GM21447 (cell line): ENCODE data around the gene AFF2.

Experiments used
- ATAC-seq: cut with Tn5 transposase; IDR thresholded peaks from one replicate; pipeline ENCODE4 v1.9.1; 2021; ENCODE audit not compliant: unreplicated experiment

Gene AFF2

DNA sequence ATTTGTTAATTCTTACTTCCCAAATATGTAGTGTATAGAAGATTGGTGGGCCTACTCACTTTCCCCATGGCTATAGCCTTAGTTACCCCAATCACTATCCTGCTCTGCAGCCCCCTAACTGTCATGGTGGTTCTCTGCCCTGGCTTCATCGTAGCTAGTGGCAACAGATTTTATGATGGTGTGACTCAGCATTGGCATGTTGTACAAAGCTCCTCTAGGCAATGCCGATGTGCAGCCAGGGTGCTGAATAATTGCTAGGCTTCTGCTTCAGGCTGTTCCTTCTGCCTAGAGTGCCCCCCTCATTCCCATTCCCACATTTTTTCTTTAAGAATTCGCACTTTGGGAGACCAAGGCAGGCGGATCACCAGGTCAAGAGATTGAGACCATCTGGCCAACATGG is 35.2 kb downstream of the AFF2 start:
- no peak for ATAC-seq

GRCh38 chrX:148536961-148537360 is 36.5 kb downstream of the AFF2 start:
- ATAC-seq, result no peak

DNA sequence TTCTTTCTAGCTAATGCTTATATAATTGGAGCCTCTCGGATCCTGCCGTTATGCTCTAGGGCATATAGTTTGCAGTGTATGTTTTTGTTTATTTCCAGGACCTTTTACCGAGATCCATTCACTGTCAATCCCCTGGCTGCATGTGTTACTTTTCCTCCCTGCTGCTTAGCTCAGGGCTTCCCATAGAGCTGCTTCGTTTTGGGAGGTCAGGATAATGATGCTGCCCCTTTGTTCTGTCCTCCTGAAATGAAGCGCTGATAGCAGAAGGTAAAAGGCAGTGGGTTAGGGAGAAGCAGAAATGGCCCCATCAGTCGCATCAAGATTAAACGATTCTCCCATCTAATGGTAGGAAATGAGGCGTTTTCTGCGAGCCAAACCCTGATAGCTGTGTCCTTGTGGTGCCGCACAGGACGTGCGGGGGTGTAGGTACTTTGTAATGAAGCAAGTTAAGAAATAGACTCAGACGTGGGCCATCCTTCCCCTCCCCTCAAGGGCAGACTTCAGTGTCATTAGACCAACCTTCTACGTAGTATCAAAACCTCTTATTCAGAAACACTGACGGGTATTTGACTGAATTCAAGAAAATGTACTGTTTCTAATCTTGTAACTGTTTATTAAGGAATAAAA is 37.3 kb downstream of the AFF2 start:
- no peak for ATAC-seq

DNA sequence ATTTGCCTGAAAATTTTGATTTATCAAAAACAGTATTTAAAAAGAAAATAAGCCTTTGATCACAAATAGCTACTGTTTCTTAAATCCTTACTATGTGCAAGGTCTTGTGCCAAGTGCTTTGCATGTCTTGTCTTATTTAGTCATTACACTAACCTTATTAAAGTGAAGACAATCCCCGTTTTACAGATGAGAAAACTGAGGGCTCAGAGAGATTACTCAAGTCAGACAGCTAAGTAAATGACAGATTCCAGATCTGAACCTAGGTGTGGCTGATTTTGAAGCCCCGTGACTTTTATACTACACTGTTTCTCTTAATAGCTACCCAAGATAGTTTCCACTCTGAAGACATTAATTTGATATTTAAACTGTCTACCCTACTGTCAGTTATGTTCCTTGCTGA is 38.2 kb downstream of the AFF2 start:
- no peak for ATAC-seq

DNA sequence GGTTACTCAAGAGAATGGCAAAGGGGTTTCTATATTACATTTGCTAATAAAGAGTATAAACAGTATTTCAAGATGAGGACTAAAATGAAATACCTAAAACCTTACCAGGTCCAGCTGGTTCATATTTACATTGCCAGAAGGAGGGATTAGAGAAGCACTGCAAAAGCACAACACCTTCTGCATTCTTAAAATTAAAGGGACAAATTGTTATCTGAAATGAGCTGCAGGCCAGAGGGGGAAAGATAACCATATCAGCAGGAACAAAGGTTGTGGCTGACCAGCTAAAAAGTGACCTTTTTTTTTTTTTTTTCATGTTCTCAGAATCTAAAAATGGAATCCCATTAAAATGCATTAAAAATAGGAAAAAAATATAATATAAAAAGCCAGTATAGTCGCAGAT is 39.7 kb downstream of the AFF2 start:
- ATAC-seq, result no peak

- ATAC-seq, result no peak
These were observed 40.5 kb downstream of the AFF2 start for GRCh38 chrX:148540671-148541583.

GRCh38 chrX:148541584-148541940 is 41.1 kb downstream of the AFF2 start:
- ATAC-seq, result no peak

DNA sequence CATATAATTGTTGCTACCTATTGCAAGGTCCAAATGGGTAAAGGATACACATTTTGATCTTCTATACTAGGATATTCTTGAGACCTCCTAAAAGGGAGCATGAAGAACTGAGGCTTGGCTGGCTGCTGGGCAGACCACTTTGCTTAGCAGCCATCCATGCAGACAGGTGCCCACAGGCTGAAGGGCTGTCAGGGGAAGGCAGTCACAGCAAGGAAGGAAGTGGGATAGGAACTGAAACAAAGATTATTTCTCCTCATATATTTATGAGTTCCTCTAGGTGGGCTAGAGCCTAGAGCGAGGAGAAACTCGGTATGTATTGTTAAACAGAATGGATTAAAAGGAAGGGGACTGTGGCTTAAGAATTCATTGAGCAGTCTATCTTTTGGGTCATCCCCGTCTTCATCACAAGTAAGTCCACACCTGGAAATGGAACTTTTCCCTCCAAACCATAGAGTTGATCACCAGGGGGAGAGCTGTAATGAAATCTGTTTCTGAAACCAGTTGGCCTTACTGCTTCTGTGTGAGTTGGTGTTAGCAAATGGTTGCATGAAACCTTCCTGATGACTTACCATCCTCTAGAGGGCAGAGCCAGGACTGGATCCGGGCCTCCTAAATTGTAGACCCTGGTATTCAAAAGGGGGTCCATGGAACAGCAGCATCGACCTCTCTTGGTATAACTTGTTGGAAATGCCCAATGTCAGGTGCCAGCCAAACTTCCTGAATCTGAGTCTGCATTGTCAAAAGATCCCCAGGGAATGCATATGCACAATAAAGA is 42.3 kb downstream of the AFF2 start:
- ATAC-seq, result no peak

DNA sequence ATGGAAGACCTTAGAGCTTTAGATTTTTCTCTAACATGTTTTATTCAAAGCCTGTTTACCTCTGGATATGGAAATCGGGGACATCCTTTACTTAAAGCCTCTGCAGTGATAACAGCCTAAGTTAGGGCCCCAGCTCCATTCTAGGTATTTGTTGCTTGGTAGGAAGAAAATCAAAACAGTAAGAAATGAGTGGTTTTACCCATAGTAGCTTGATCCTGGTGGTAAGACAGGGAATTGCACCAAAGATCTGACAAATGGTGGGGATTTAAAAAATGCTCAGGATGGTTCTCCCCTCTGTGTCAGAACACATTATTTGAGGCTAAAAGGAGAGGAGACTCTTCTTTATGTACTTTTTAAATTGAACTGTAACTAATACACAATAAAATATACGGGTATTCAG is 52.4 kb downstream of the AFF2 start:
- ATAC-seq, result no peak

- ATAC-seq, result no peak
These were observed 54.7 kb downstream of the AFF2 start for GRCh38 chrX:148555101-148555500.

DNA sequence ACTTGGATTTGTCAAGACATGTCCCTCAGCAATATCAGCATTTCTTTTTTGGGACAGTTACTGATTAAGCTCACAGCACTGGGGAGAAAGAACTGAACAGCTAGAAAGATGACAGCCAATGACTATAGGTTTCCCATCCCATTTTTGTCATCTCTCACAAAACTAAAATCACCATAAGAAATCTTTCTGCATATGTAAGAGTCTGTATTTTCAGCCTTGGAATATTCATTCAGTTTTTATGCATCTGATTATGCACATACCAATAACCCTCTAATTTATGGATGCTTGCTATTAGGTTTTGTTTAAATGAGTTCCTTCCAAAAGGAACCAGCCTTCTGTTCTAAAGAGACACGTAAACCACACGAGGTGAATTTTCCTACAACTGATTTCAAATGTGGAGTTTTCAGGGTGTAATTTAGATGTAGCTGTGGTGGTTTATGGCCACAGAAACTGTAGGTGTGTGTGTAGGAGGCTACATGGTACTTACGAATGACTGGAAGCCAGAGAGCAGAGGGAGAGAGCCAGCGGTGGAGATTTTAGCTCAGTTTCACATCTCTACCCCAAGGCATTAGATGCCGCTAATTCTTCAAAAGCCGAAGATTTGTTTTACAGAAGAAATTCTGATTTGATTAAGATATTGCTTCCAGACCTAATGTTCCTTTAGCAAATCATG is 55.3 kb downstream of the AFF2 start:
- no peak for ATAC-seq

DNA sequence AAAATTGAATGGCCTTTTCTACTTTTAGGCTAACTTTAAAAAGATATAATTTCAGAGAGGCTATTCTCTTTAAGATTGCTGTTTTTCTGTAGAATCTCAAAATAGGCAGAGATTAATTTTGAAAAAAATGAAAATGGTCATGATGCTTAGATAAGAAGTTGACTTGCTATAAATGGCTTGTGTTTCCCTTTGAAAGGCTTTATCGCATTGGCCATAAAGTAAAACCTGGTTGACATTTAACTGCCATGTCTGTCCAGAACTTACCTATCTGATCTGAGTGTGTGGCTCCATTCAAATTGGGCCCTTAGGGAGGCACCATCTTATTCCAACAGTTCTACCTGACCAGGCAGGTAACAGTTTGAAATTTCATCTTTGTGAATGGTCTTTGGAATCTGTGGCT is 56.1 kb downstream of the AFF2 start:
- ATAC-seq, result no peak

DNA sequence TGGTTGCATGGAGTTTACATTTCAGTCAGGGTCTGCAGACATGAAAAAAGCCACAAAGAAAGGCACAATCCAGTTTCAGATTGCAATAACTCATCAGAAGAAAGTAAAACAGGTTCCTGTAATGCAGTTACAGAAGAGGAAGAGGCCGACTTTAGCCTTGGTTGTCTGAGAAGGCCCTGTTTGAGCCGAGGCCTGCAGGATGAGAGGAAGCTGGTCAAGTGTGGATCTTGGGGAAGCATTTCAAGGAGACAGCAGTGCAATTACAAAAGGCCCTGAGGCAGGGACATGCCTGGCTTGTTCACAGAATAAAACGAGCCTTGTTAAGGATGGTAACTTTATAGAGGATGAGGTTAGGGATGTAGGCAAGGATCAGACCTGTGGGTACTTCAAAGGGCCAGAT is 62.4 kb downstream of the AFF2 start:
- no peak for ATAC-seq

DNA sequence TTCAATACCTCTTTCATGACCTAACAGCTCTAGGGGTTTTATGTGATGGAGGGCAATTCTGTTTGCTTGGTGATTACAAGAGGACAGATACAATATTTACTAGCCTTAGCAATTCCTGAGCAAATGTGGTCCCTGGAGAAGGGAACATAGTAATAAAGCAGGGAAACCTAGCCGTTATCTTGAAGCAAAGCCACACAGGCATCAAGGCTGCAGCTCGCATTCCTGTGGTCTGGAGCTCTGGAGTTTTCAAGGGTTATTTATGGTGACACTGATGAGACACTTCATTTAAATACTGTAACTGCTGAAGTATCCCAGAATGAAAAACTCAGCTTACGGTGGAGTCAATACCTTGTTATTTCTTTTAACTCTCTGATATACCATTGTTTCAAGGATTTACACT is 66.8 kb downstream of the AFF2 start:
- ATAC-seq, result no peak

GRCh38 chrX:148567779-148568178 is 67.4 kb downstream of the AFF2 start:
- no peak for ATAC-seq

DNA sequence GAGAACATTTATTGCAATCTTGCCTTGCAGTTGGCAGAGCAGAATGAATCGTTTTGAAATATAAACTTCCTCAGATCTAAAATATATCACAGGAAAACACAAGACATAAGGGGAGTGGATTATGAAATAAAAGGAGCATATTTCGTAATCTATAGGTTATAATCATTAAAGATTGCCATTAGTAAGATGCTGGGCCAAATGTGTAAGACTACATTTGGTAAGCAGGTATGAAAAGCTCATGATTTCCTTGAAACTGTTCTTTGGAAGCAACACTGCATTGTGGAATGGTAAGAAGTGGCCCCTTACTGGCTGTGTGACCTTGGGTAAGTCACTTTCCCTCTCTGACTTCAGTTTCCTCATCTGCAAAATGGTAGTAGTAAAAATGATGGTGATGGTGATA is 68.3 kb downstream of the AFF2 start:
- ATAC-seq, result no peak

DNA sequence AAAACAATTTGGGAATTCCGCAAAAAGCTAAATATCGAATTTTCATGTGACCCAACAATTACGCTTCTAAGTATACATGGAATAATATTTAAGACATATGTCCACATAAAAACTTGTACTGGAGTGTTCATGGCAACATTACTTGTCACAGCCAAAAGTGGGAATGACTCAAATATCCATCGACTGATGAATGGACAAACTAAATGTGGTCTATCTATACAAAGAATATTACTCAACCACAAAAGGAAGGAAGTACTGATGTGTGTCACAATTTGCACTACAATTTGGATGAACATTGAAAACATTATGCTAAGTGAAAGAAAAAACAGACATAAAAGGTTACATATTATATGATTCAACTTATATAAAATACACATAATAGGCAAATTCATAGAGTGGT is 71.9 kb downstream of the AFF2 start:
- no peak for ATAC-seq

DNA sequence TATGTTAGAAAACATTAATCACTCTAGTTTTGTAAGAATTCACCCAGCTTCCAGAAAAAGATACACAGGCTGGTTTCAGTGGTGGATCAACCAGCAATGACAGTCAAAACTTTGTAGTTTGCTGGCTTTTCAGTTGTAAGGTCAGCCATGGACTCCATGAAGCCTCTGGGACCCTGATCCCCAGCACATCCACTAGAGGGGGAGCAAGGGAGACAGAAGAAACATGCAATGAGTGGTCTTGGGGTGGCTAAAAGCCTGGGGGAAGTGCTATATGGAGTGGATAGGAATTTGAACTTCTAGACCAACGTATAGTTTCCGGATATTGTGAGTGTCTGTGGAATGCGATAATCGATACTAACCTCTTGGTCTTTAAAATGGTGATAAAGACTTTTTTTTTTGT is 72.7 kb downstream of the AFF2 start:
- no peak for ATAC-seq

- no peak for ATAC-seq
These were observed 74.0 kb downstream of the AFF2 start for GRCh38 chrX:148574237-148574973.

DNA sequence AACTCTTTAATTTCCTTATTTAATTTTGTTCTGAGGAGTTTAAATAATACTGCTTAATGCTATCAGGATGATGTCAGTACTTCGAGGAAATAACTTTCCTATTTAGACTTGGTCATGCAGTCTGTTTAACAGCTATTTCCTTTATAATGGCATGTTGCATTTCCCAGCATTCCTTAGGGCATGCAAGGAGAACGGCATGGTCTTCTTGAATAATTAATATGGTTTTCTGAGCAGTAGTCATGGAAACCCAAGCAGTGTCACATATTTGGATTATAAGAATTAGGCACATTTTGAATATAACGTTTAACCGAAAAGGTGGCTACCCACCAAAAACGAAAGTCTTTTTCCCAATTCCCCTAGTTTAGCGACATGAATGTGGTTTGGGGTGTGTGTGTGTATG is 76.0 kb downstream of the AFF2 start:
- no peak for ATAC-seq

DNA sequence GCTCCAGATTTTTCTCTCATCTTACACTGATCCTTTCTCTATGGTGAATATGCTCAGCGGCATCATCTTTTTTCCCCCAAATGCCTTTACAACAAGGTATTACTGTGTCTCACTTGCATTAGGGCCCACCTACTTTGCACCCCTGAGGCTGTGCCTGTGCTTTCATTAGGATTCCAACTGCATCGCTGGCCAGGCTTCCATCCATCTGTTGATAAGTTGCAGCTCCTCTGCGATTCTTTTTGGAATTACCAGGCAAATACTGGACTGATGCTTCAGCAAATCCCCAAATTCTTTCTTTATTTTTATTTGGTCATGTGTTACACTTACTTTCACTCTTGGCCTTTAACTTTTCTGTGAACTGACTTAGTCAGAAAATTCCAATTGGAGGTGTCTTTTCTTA is 77.3 kb downstream of the AFF2 start:
- ATAC-seq, result no peak
